Measurements from ENCODE around the gene SOX15. TPM values are rescaled to one million over a fixed set of nuclear protein-coding genes. Genes with fewer than 3 reads are reported as not detected.

The SOX15 gene
- total and polyA plus RNA-seq, 2 of the 13 experiments (the other 11 are each of a cell fraction or from before 2014, with no cell fraction given): 0.07 to 0.18 TPM

DNA sequence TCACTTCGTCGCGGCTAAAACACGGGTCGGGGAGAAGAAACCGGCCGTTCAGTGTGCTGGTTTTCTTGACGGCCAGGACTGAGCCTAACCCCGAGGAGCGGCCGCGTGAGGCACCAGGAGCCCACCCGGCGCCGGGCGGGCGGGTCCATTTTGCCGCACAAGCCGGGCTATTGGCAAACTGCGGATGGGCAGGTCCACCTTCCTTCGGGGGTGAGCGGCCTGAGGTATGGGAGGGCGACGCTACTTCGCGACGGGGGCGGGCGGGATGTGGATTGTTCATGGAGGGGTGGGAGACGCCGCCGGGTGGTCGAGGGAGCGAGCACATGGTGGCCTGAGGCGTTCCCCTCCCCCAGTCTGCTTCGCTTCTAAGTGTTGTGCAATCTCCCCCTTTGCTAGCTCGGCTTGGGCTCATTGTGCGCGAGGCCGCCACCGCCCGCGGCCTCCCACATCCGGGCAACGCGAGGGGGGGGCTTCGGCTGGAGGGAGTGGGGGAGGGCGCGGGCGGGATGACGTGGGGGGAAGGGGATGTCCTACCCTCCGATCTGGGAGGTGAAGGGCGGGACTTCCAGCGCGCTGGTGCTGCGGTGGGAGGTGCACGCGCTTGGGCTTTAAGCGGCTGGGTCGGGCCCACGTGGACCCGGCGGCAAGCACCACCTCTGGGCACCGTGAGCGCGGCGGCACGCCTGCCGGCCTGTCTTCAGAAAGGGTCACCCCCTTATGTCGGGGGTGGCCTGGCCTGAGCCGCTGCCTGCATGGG lies 16.4 kb downstream of the SOX15 start (continued):
- TF ChIP-seq, protein P1, sequence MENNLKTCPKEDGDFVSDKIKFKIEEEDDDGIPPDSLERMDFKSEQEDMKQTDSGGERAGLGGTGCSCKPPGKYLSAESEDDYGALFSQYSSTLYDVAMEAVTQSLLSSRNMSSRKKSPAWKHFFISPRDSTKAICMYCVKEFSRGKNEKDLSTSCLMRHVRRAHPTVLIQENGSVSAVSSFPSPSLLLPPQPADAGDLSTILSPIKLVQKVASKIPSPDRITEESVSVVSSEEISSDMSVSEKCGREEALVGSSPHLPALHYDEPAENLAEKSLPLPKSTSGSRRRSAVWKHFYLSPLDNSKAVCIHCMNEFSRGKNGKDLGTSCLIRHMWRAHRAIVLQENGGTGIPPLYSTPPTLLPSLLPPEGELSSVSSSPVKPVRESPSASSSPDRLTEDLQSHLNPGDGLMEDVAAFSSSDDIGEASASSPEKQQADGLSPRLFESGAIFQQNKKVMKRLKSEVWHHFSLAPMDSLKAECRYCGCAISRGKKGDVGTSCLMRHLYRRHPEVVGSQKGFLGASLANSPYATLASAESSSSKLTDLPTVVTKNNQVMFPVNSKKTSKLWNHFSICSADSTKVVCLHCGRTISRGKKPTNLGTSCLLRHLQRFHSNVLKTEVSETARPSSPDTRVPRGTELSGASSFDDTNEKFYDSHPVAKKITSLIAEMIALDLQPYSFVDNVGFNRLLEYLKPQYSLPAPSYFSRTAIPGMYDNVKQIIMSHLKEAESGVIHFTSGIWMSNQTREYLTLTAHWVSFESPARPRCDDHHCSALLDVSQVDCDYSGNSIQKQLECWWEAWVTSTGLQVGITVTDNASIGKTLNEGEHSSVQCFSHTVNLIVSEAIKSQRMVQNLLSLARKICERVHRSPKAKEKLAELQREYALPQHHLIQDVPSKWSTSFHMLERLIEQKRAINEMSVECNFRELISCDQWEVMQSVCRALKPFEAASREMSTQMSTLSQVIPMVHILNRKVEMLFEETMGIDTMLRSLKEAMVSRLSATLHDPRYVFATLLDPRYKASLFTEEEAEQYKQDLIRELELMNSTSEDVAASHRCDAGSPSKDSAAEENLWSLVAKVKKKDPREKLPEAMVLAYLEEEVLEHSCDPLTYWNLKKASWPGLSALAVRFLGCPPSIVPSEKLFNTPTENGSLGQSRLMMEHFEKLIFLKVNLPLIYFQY (CRISPR knock-in tag; IDR thresholded peaks at IDR 0.05; ENCODE audit: borderline replicate concordance): peak; percentile 40; the same call in 1 of the 2 replicates
- TF ChIP-seq, protein P2, sequence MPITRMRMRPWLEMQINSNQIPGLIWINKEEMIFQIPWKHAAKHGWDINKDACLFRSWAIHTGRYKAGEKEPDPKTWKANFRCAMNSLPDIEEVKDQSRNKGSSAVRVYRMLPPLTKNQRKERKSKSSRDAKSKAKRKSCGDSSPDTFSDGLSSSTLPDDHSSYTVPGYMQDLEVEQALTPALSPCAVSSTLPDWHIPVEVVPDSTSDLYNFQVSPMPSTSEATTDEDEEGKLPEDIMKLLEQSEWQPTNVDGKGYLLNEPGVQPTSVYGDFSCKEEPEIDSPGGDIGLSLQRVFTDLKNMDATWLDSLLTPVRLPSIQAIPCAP (CRISPR knock-in tag; IDR thresholded peaks at IDR 0.05; ENCODE audit: low read depth): no peak
- no peak; the same call in 1 of the 2 replicates for TF ChIP-seq ZFP82 (CRISPR knock-in tag; IDR thresholded peaks at IDR 0.05; ENCODE audit: borderline replicate concordance)
- peak; percentile 90; the same call in 1 of the 2 replicates for TF ChIP-seq KDM4B (CRISPR knock-in tag; IDR thresholded peaks at IDR 0.05)
- TF ChIP-seq ZNF460 (CRISPR knock-in tag; IDR thresholded peaks at IDR 0.05; ENCODE audit: borderline replicate concordance): no peak
- TF ChIP-seq, protein P3, sequence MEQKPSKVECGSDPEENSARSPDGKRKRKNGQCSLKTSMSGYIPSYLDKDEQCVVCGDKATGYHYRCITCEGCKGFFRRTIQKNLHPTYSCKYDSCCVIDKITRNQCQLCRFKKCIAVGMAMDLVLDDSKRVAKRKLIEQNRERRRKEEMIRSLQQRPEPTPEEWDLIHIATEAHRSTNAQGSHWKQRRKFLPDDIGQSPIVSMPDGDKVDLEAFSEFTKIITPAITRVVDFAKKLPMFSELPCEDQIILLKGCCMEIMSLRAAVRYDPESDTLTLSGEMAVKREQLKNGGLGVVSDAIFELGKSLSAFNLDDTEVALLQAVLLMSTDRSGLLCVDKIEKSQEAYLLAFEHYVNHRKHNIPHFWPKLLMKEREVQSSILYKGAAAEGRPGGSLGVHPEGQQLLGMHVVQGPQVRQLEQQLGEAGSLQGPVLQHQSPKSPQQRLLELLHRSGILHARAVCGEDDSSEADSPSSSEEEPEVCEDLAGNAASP (CRISPR knock-in tag; IDR thresholded peaks at IDR 0.05; ENCODE audit: borderline replicate concordance): no peak
- peak; percentile 36; the same call in 1 of the 2 replicates for TF ChIP-seq ZNF749 (CRISPR knock-in tag; IDR thresholded peaks at IDR 0.05; ENCODE audit: borderline replicate concordance)
- TF ChIP-seq KLF16 (CRISPR knock-in tag; IDR thresholded peaks at IDR 0.05): no peak; a peak in 1 of 4 replicates
- no peak for TF ChIP-seq RORA (CRISPR knock-in tag; IDR thresholded peaks at IDR 0.05)
- TF ChIP-seq MTA3 (CRISPR knock-in tag; IDR thresholded peaks at IDR 0.05): no peak
- TF ChIP-seq ZNF274 (CRISPR knock-in tag; IDR thresholded peaks at IDR 0.05): 0 out of 2 replicates have a peak, but pooled peaks have one; percentile 46
- no peak for TF ChIP-seq ZNF720 (CRISPR knock-in tag; IDR thresholded peaks at IDR 0.05)
- TF ChIP-seq ZNF501 (CRISPR knock-in tag; IDR thresholded peaks at IDR 0.05): peak; percentile 36; the same call in 1 of the 2 replicates
- TF ChIP-seq JUN (CRISPR knock-in tag; IDR thresholded peaks at IDR 0.05): no peak
- no peak for TF ChIP-seq ZNF335 (CRISPR knock-in tag; IDR thresholded peaks at IDR 0.05)
- TF ChIP-seq STAT5B (CRISPR knock-in tag; IDR thresholded peaks at IDR 0.05): no peak
- TF ChIP-seq, protein P4, sequence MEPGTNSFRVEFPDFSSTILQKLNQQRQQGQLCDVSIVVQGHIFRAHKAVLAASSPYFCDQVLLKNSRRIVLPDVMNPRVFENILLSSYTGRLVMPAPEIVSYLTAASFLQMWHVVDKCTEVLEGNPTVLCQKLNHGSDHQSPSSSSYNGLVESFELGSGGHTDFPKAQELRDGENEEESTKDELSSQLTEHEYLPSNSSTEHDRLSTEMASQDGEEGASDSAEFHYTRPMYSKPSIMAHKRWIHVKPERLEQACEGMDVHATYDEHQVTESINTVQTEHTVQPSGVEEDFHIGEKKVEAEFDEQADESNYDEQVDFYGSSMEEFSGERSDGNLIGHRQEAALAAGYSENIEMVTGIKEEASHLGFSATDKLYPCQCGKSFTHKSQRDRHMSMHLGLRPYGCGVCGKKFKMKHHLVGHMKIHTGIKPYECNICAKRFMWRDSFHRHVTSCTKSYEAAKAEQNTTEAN (CRISPR knock-in tag; conservative IDR thresholded peaks at IDR 0.05): peak; percentile 53; the same call in 1 of the 2 replicates
- no peak for TF ChIP-seq TOPORS (CRISPR knock-in tag; IDR thresholded peaks at IDR 0.05)
- no peak for TF ChIP-seq ZSCAN12 (CRISPR knock-in tag; IDR thresholded peaks at IDR 0.05)

Data from HepG2 (cell line).